SU-DHL-6 (cell line): ENCODE data around the gene LRP1B.

Experiments
- H2AFZ ChIP-seq: fragments of 200-600 bp; sonication (generic); 2 replicates; pipeline ENCODE4 v1.6.1; 2014; ENCODE audit warnings: low read depth, mild to moderate bottlenecking, moderate library complexity, mixed read lengths, antibody characterized with exemption, low read length; ENCODE audit not compliant: severe bottlenecking
- H3F3A ChIP-seq: fragments of 200-600 bp; shearing (Covaris generic); 2 replicates; pipeline ENCODE4 v1.6.0; 2016; ENCODE audit warnings: antibody characterized with exemption, mild to moderate bottlenecking; ENCODE audit not compliant: insufficient read depth
- H3K27ac ChIP-seq: fragments of 200-600 bp; sonication (generic); 2 replicates; pipeline ENCODE4 v1.5.1; 2016; ENCODE audit warnings: low read depth, mild to moderate bottlenecking, low read length, moderate library complexity, mixed read lengths
- H3K27me3 ChIP-seq: fragments of 200-600 bp; sonication (generic), shearing (Covaris generic); 2 replicates; pipeline ENCODE4 v1.6.0; 2014; ENCODE audit warnings: mild to moderate bottlenecking, low read length
- H3K36me3 ChIP-seq: fragments of 200-600 bp; sonication (generic); 2 replicates; pipeline ENCODE4 v1.6.1; 2014; ENCODE audit warnings: mild to moderate bottlenecking, low read length, mixed read lengths
- H3K4me2 ChIP-seq: fragments of 300-600, 200-600 bp; shearing (Covaris generic), sonication (generic); 2 replicates; pipeline ENCODE4 v1.6.0; 2014; ENCODE audit warnings: low read length, low read depth, mild to moderate bottlenecking; ENCODE audit not compliant: poor library complexity, severe bottlenecking
- H3K4me3 ChIP-seq: fragments of 200-600 bp; sonication (generic); 2 replicates; pipeline ENCODE4 v1.5.1; 2014; ENCODE audit warnings: antibody characterized with exemption, low read length, mild to moderate bottlenecking, mixed read lengths; ENCODE audit not compliant: insufficient read depth, poor library complexity, severe bottlenecking
- H3K79me2 ChIP-seq: fragments of 200-600 bp; sonication (generic); 2 replicates; pipeline ENCODE4 v1.6.1; 2014; ENCODE audit warnings: mild to moderate bottlenecking, low read length, moderate library complexity; ENCODE audit not compliant: insufficient read depth
- H3K9ac ChIP-seq: fragments of 200-600 bp; sonication (generic); 2 replicates; pipeline ENCODE4 v1.7.0; 2014; ENCODE audit warnings: mild to moderate bottlenecking, low read length
- H3K9me2 ChIP-seq: fragments of 200-600 bp; sonication (generic); replicated peaks from 2 replicates; pipeline ENCODE4 v1.6.1; 2014; ENCODE audit warnings: low read length; ENCODE audit not compliant: insufficient read depth
- H3K9me3 ChIP-seq: fragments of 200-600 bp; sonication (generic); 2 replicates; pipeline ENCODE4 v1.6.1; 2014; ENCODE audit warnings: low read length, mixed read lengths; ENCODE audit not compliant: insufficient read depth
- H4K20me1 ChIP-seq: fragments of 200-600 bp; sonication (generic); 2 replicates; pipeline ENCODE4 v1.6.1; 2014; ENCODE audit warnings: low read depth, mild to moderate bottlenecking, antibody characterized with exemption, low read length, moderate library complexity, mixed read lengths
- CTCF ChIP-seq: fragments of 200-600 bp; sonication (generic); IDR thresholded peaks from one replicate; pipeline ENCODE4 v1.5.1; 2017; ENCODE audit warnings: antibody characterized with exemption, mild to moderate bottlenecking, low read length, moderate library complexity; ENCODE audit not compliant: insufficient read depth, poor library complexity, severe bottlenecking
- EZH2phosphoT487 ChIP-seq: fragments of 200-600 bp; sonication (generic), shearing (Covaris generic); conservative IDR thresholded peaks from 2 replicates; pipeline ENCODE4 v1.6.1; 2018; ENCODE audit warnings: mild to moderate bottlenecking, antibody characterized with exemption, low read length, moderate library complexity, mixed read lengths

Gene LRP1B

GRCh38 chr2:140234116-140234515, 1896.7 kb downstream of the LRP1B start:
- no peaks in the 10 kb centered on the region for H3K27me3 ChIP-seq
- H4K20me1 ChIP-seq, result no peaks in the 10 kb centered on the region
- no peak overlapping the region for H3K27ac ChIP-seq
- no peaks in the 10 kb centered on the region for H3F3A ChIP-seq
- H3K9me3 ChIP-seq, result no peaks in the 10 kb centered on the region
- no peaks in the 10 kb centered on the region for H3K79me2 ChIP-seq
- no peaks in the 10 kb centered on the region for H3K9me2 ChIP-seq
- no peak overlapping the region for H2AFZ ChIP-seq
- TF ChIP-seq EZH2phosphoT487, result no peak
- no peak for TF ChIP-seq CTCF
- H3K4me3 ChIP-seq, result no peak overlapping the region
- H3K4me2 ChIP-seq, result no peak overlapping the region
- no peaks in the 10 kb centered on the region for H3K36me3 ChIP-seq
- H3K9ac ChIP-seq, result no peak overlapping the region

GRCh38 chr2:140210963-140211362, 1919.9 kb downstream of the LRP1B start:
- Histone ChIP-seq H3F3A (no peaks in the 10 kb centered on the region), H3K27ac (no peak overlapping the region), H4K20me1 (no peaks in the 10 kb centered on the region), H3K79me2 (no peaks in the 10 kb centered on the region), H3K36me3 (no peaks in the 10 kb centered on the region), H3K9me3 (no peaks in the 10 kb centered on the region), H3K4me2 (no peak overlapping the region), H3K27me3 (no peaks in the 10 kb centered on the region), H3K9ac (no peak overlapping the region), H3K4me3 (no peak overlapping the region), H3K9me2 (no peaks in the 10 kb centered on the region), H2AFZ (no peak overlapping the region)
- TF ChIP-seq EZH2phosphoT487 (no peak), CTCF (no peak)

GRCh38 chr2:140205093-140205492, 1925.7 kb downstream of the LRP1B start:
- Histone ChIP-seq H3K9me3 (no peaks in the 10 kb centered on the region), H3F3A (no peaks in the 10 kb centered on the region), H2AFZ (no peak overlapping the region), H3K27ac (no peak overlapping the region), H3K36me3 (no peaks in the 10 kb centered on the region), H4K20me1 (no peaks in the 10 kb centered on the region), H3K9ac (no peak overlapping the region), H3K9me2 (no peaks in the 10 kb centered on the region), H3K79me2 (no peaks in the 10 kb centered on the region), H3K4me2 (no peak overlapping the region), H3K4me3 (no peak overlapping the region), H3K27me3 (no peaks in the 10 kb centered on the region)
- TF ChIP-seq CTCF, result no peak
- no peak for TF ChIP-seq EZH2phosphoT487

- Histone ChIP-seq H3K4me2 (no peak overlapping the region), H3K79me2 (no peaks in the 10 kb centered on the region), H4K20me1 (no peaks in the 10 kb centered on the region), H3K9me3 (no peaks in the 10 kb centered on the region), H3K36me3 (no peaks in the 10 kb centered on the region), H3K9me2 (no peaks in the 10 kb centered on the region), H3F3A (no peaks in the 10 kb centered on the region), H3K27me3 (no peaks in the 10 kb centered on the region), H2AFZ (no peak overlapping the region), H3K27ac (no peak overlapping the region), H3K4me3 (no peak overlapping the region), H3K9ac (no peak overlapping the region)
- TF ChIP-seq CTCF, result no peak
Measured at GRCh38 chr2:140203347-140203746, 1927.5 kb downstream of the LRP1B start.
